H1 (cell line): ENCODE measurements around the gene WDR11. TPM values are rescaled to one million over a fixed set of nuclear protein-coding genes. Genes with fewer than 3 reads are reported as not detected.

Source experiments
- MAX ChIP-seq: IDR thresholded peaks from 2 replicates; pipeline ENCODE4 v1.6.1; 2012; ENCODE audit warnings: inconsistent platforms
- polyA plus RNA-seq, 7 experiments: library from polyadenylated mRNA; depleted of rRNA in 3 of 7; stranded (reverse) in 5 of 7; unstranded in 2 of 7; fragments of >200 nt in 5 of 7; fragments of 200-250 nt in 2 of 7; gene quantifications; 1 replicate in 5 of 7; 2 replicates in 1 of 7; 4 replicates in 1 of 7; pipeline versions ENCODE4 v1.2.1 to v1.2.3, GENCODE V29; 2011 to 2013; ENCODE audit warnings: missing spikeins in 2 of 7, mixed read lengths in 2 of 7
- total RNA-seq: library from RNA; stranded (reverse); fragmentation: NEBNext Ultra II Directional; extraction: Animal tissue kit (Norgen Biotek cat#: 25700); gene quantifications from 2 replicates; pipeline ENCODE4 v1.2.1, GENCODE V29; 2021

The WDR11 gene
- total and polyA plus RNA-seq, 2 of the 8 experiments (the other 6 are each of a cell fraction or from before 2014, with no cell fraction given) = 39.7 to 41.9 TPM

- TF ChIP-seq MAX = no peak
These were observed 87.7 kb downstream of the WDR11 start (continued) for GRCh38 chr10:120938822-120939221.
